Measurements from ENCODE around the gene EFCAB9.
"Not testable (repeated sequence)": the region's sequence is repeated elsewhere in the genome, so short reads cannot be mapped to it uniquely, and the experiment has no call there.

EFCAB9 gene

GRCh38 chr5:172188893-172189692 lies 4.9 kb upstream of the EFCAB9 start:
- H4K20me1 ChIP-seq (ENCODE audit: insufficient read depth, low read length): no peaks in the 10 kb centered on the region
- H3F3A ChIP-seq (ENCODE audit: insufficient read depth, low read length): peaks cover 40% of the 10 kb centered on the region
- H3K79me2 ChIP-seq (ENCODE audit: low read length): peaks cover 38% of the 10 kb centered on the region
- H3K27ac ChIP-seq (ENCODE audit: low read length): no peak overlapping the region
- H3K9me2 ChIP-seq (replicated peaks; ENCODE audit: insufficient read depth, low read length): no peaks in the 10 kb centered on the region
- no peak for DNase-seq
- no peak overlapping the region for H3K9ac ChIP-seq (ENCODE audit: low read length)
- no peaks in the 10 kb centered on the region for H3K36me3 ChIP-seq (replicated peaks; ENCODE audit: insufficient read depth, low read length)
- peak overlapping the region; percentile 80; the same call in 1 of the 2 replicates for H2AFZ ChIP-seq (ENCODE audit: low read length)
- H3K4me3 ChIP-seq (ENCODE audit: low read length): peak overlapping the region; percentile 95
- peaks cover 12% of the 10 kb centered on the region for H3K4me1 ChIP-seq (ENCODE audit: low read length)
- TF ChIP-seq CTCF (IDR thresholded peaks at IDR 0.05; ENCODE audit: low read length) (no peak), EZH2 (optimal IDR thresholded peaks at IDR 0.05; ENCODE audit: low read depth, low read length) (no peak), EZH2phosphoT487 (IDR thresholded peaks at IDR 0.05; ENCODE audit: low read length) (no peak)
- H3K27me3 ChIP-seq (replicated peaks; ENCODE audit: insufficient read depth, low read length): no peaks in the 10 kb centered on the region
- H3K9me3 ChIP-seq (replicated peaks; ENCODE audit: insufficient read depth, low read length): no peaks in the 10 kb centered on the region
- H3K4me2 ChIP-seq (ENCODE audit: low read depth, low read length): peak overlapping the region; percentile 64; the same call in 1 of the 2 replicates

- DNase-seq: no peak
- Histone ChIP-seq H3K79me2 (ENCODE audit: low read length) (peaks cover 31% of the 10 kb centered on the region), H3K9ac (ENCODE audit: low read length) (no peak overlapping the region), H3K4me2 (ENCODE audit: low read depth, low read length) (no peak overlapping the region), H3K27ac (ENCODE audit: low read length) (no peak overlapping the region), H3K36me3 (replicated peaks; ENCODE audit: insufficient read depth, low read length) (no peaks in the 10 kb centered on the region), H2AFZ (ENCODE audit: low read length) (no peak overlapping the region), H3K9me3 (replicated peaks; ENCODE audit: insufficient read depth, low read length) (no peaks in the 10 kb centered on the region), H3F3A (ENCODE audit: insufficient read depth, low read length) (peaks cover 36% of the 10 kb centered on the region), H4K20me1 (ENCODE audit: insufficient read depth, low read length) (no peaks in the 10 kb centered on the region), H3K4me1 (ENCODE audit: low read length) (peaks cover 7% of the 10 kb centered on the region), H3K9me2 (replicated peaks; ENCODE audit: insufficient read depth, low read length) (no peaks in the 10 kb centered on the region), H3K27me3 (replicated peaks; ENCODE audit: insufficient read depth, low read length) (no peaks in the 10 kb centered on the region), H3K4me3 (ENCODE audit: low read length) (no peak overlapping the region)
- TF ChIP-seq EZH2 (optimal IDR thresholded peaks at IDR 0.05; ENCODE audit: low read depth, low read length): no peak
- no peak for TF ChIP-seq CTCF (IDR thresholded peaks at IDR 0.05; ENCODE audit: low read length)
- no peak for TF ChIP-seq EZH2phosphoT487 (IDR thresholded peaks at IDR 0.05; ENCODE audit: low read length)
Observed at GRCh38 chr5:172189693-172190296, 4.2 kb upstream of the EFCAB9 start.

- H3K9ac ChIP-seq (ENCODE audit: low read length): no peak overlapping the region
- DNase-seq: no peak
- H3K4me2 ChIP-seq (ENCODE audit: low read depth, low read length): no peak overlapping the region
- TF ChIP-seq EZH2phosphoT487 (IDR thresholded peaks at IDR 0.05; ENCODE audit: low read length): no peak
- TF ChIP-seq EZH2 (optimal IDR thresholded peaks at IDR 0.05; ENCODE audit: low read depth, low read length): no peak
- TF ChIP-seq CTCF (IDR thresholded peaks at IDR 0.05; ENCODE audit: low read length): no peak
- no peaks in the 10 kb centered on the region for H3K79me2 ChIP-seq (ENCODE audit: low read length)
- no peaks in the 10 kb centered on the region for H3K9me2 ChIP-seq (replicated peaks; ENCODE audit: insufficient read depth, low read length)
- no peaks in the 10 kb centered on the region for H3K9me3 ChIP-seq (replicated peaks; ENCODE audit: insufficient read depth, low read length)
- H3K27me3 ChIP-seq (replicated peaks; ENCODE audit: insufficient read depth, low read length): no peaks in the 10 kb centered on the region
- H3K27ac ChIP-seq (ENCODE audit: low read length): no peak overlapping the region
- H2AFZ ChIP-seq (ENCODE audit: low read length): no peak overlapping the region
- no peaks in the 10 kb centered on the region for H3K4me1 ChIP-seq (ENCODE audit: low read length)
- H3K4me3 ChIP-seq (ENCODE audit: low read length): no peak overlapping the region
- no peaks in the 10 kb centered on the region for H3K36me3 ChIP-seq (replicated peaks; ENCODE audit: insufficient read depth, low read length)
- no peaks in the 10 kb centered on the region for H3F3A ChIP-seq (ENCODE audit: insufficient read depth, low read length)
- H4K20me1 ChIP-seq (ENCODE audit: insufficient read depth, low read length): no peaks in the 10 kb centered on the region
Observed at GRCh38 chr5:172194985-172195774, 1.2 kb downstream of the EFCAB9 start.

GRCh38 chr5:172197775-172198174 lies 3.8 kb downstream of the EFCAB9 start:
- not testable (repeated sequence) for H3K4me3 ChIP-seq (ENCODE audit: low read length); H4K20me1 ChIP-seq (ENCODE audit: insufficient read depth, low read length); H3K4me1 ChIP-seq (ENCODE audit: low read length); H3K36me3 ChIP-seq (replicated peaks; ENCODE audit: insufficient read depth, low read length); H3F3A ChIP-seq (ENCODE audit: insufficient read depth, low read length); H3K9ac ChIP-seq (ENCODE audit: low read length); H3K9me2 ChIP-seq (replicated peaks; ENCODE audit: insufficient read depth, low read length); H2AFZ ChIP-seq (ENCODE audit: low read length); H3K4me2 ChIP-seq (ENCODE audit: low read depth, low read length); H3K79me2 ChIP-seq (ENCODE audit: low read length); DNase-seq; H3K27ac ChIP-seq (ENCODE audit: low read length); H3K27me3 ChIP-seq (replicated peaks; ENCODE audit: insufficient read depth, low read length); H3K9me3 ChIP-seq (replicated peaks; ENCODE audit: insufficient read depth, low read length)

All from MM.1S (cell line).